B cell (primary cell): Measurements from ENCODE around the gene ZC3HAV1L. TPM values are rescaled to one million over a fixed set of nuclear protein-coding genes. Genes with fewer than 3 reads are reported as not detected.

Experiments
- ATAC-seq: fragments of 200-7000 bp; cut with Tn5 transposase; one replicate; pipeline ENCODE4 v1.10.0; 2021; ENCODE audit warnings: low read depth, mild to moderate bottlenecking, moderate number of reproducible peaks, moderate library complexity
- CTCF ChIA-PET: fragments of 350-600 bp; sonication (Branson Sonifier 250); formaldehyde crosslinking; loops from one replicate; lab custom pipeline; 2021; ENCODE audit warnings: antibody characterized with exemption, inconsistent platforms; lab: Charles Lee
- POLR2A ChIA-PET: fragments of 350-600 bp; sonication (Branson Sonifier 250); formaldehyde crosslinking; loops from one replicate; lab custom pipeline; 2021; ENCODE audit warnings: antibody characterized with exemption; lab: Charles Lee
- DNase-seq: peaks from one replicate; pipeline ENCODE4 v3.0.0; 2013
- H2AFZ ChIP-seq: 2 replicates; pipeline ENCODE4 v1.6.1; 2012; ENCODE audit warnings: mild to moderate bottlenecking, low read depth, low read length; ENCODE audit not compliant: insufficient read depth, poor library complexity, severe bottlenecking
- H3K27ac ChIP-seq, 2 donors: 1 replicate in 1 of 2; 2 replicates in 1 of 2; pipeline ENCODE4 v1.5.1; 2012 to 2013; ENCODE audit warnings: low read length in 2 of 2, mild to moderate bottlenecking in 2 of 2, moderate library complexity in 1 of 2
- H3K27me3 ChIP-seq, 4 experiments: fragments of 200-600 bp in 1 of 4; sonication (generic) in 1 of 4; replicated peaks in 1 of 4; 1 replicate in 2 of 4; 2 replicates in 2 of 4; pipeline versions ENCODE4 v1.6.1 to v1.7.0; 2013 to 2016; ENCODE audit warnings: low read length in 3 of 4, mild to moderate bottlenecking in 2 of 4, mixed read lengths in 1 of 4, moderate library complexity in 1 of 4; ENCODE audit not compliant: insufficient read depth in 4 of 4, control insufficient read depth in 3 of 4; ENCODE audit errors: control extremely low read depth in 1 of 4
- H3K36me3 ChIP-seq, 2 experiments: replicated peaks in 1 of 2; 1 replicate in 1 of 2; 2 replicates in 1 of 2; pipeline versions ENCODE4 v1.6.1 to v1.7.1; 2013; ENCODE audit warnings: low read length in 1 of 2; ENCODE audit not compliant: insufficient read depth in 2 of 2, control insufficient read depth in 1 of 2; ENCODE audit errors: control extremely low read depth in 1 of 2, extremely low read depth in 1 of 2
- H3K4me1 ChIP-seq, 2 donors: fragments of 200-600 bp in 1 of 2; sonication (generic) in 1 of 2; 1 replicate in 1 of 2; 2 replicates in 1 of 2; pipeline versions ENCODE4 v1.5.1 to v1.6.1; 2013 to 2017; ENCODE audit warnings: low read length in 2 of 2; ENCODE audit not compliant: control insufficient read depth in 2 of 2, insufficient read depth in 2 of 2
- H3K4me2 ChIP-seq: replicated peaks from 2 replicates; pipeline ENCODE3; 2012; ENCODE audit warnings: mild to moderate bottlenecking, low read depth, low read length; ENCODE audit not compliant: poor library complexity, severe bottlenecking
- H3K4me3 ChIP-seq, 5 experiments: fragments of 200-600 bp in 1 of 5; sonication (generic) in 1 of 5; 1 replicate in 3 of 5; 2 replicates in 2 of 5; pipeline versions ENCODE4 v1.5.1 to v1.7.0; 2011 to 2016; ENCODE audit warnings: low read length in 4 of 5, mild to moderate bottlenecking in 4 of 5, low read depth in 2 of 5, control low read depth in 1 of 5, moderate library complexity in 1 of 5; ENCODE audit not compliant: insufficient read depth in 1 of 5; ENCODE audit errors: control extremely low read depth in 1 of 5, extremely low read depth in 1 of 5
- H3K79me2 ChIP-seq: fragments of 200-600 bp; sonication (generic); one replicate; pipeline ENCODE4 v1.6.0; 2016; ENCODE audit warnings: low read length; ENCODE audit not compliant: control insufficient read depth, insufficient read depth
- H3K9ac ChIP-seq: fragments of 200-600 bp; sonication (generic); 2 replicates; pipeline ENCODE4 v1.6.1; 2017; ENCODE audit warnings: mild to moderate bottlenecking, low read length, moderate library complexity
- H3K9me3 ChIP-seq, 3 donors: one replicate each; pipeline versions ENCODE4 v1.6.1 to v1.7.1; 2013; ENCODE audit warnings: low read length in 2 of 3; ENCODE audit not compliant: control insufficient read depth in 2 of 3, insufficient read depth in 1 of 3; ENCODE audit errors: control extremely low read depth in 1 of 3
- H4K20me1 ChIP-seq: 2 replicates; pipeline ENCODE4 v1.6.0; 2012; ENCODE audit warnings: mild to moderate bottlenecking, low read length; ENCODE audit not compliant: insufficient read depth, control insufficient read depth, poor library complexity, severe bottlenecking
- H3K27ac Mint-ChIP-seq: one replicate; pipeline ENCODE4 v1.8.0; 2021; ENCODE audit warnings: mixed read lengths
- H3K27me3 Mint-ChIP-seq: one replicate; pipeline ENCODE4 v1.8.0; 2021; ENCODE audit warnings: mixed read lengths
- H3K4me1 Mint-ChIP-seq: one replicate; pipeline ENCODE4 v1.8.0; 2021; ENCODE audit warnings: mixed read lengths
- H3K4me3 Mint-ChIP-seq: one replicate; pipeline ENCODE4 v1.8.0; 2021; ENCODE audit warnings: mixed read lengths
- H3K9me3 Mint-ChIP-seq: one replicate; pipeline ENCODE4 v1.8.0; 2022; ENCODE audit warnings: mixed read lengths; ENCODE audit not compliant: insufficient read depth
- EZH2 ChIP-seq: IDR thresholded peaks from 2 replicates; pipeline ENCODE4 v1.6.1; 2012; ENCODE audit warnings: borderline replicate concordance, low read depth, mild to moderate bottlenecking, moderate library complexity, low read length; ENCODE audit not compliant: insufficient read depth, poor library complexity, severe bottlenecking
- WGBS: methylation state at CpG from one replicate; pipeline ENCODE4 v1.1.5; 2013; ENCODE audit warnings: missing lambda C conversion rate; ENCODE audit not compliant: insufficient coverage; 5-methylcytosine and 5-hydroxymethylcytosine counted together
- intact Hi-C: fragments of 100-400 bp; cut with micrococcal nuclease; formaldehyde crosslinking; loops from one replicate; pipeline ENCODE4 v1.10.0; 2022
- polyA plus RNA-seq: library from polyadenylated mRNA; depleted of rRNA; stranded (reverse); fragments of >200 nt; gene quantifications from 2 replicates; pipeline ENCODE4 v1.2.3, GENCODE V29; 2012
- total RNA-seq, 2 donors: library from RNA; stranded (reverse); fragments of 120-200 nt in 1 of 2; gene quantifications; 1 replicate in 1 of 2; 2 replicates in 1 of 2; pipeline versions ENCODE4 v1.2.3 to v1.2.4, GENCODE V29; 2013 to 2022
- TF ChIP-seq, protein P1 (sequence below): fragments of 200-600 bp; IDR thresholded peaks from one replicate; pipeline ENCODE4 v1.8.0; 2022; ENCODE audit warnings: antibody characterized with exemption, mild to moderate bottlenecking

The ZC3HAV1L gene
- total and polyA plus RNA-seq, 2 donors (not counting 1 experiment from before 2014, with no cell fraction given) = 0.82 to 1.8 TPM

DNA sequence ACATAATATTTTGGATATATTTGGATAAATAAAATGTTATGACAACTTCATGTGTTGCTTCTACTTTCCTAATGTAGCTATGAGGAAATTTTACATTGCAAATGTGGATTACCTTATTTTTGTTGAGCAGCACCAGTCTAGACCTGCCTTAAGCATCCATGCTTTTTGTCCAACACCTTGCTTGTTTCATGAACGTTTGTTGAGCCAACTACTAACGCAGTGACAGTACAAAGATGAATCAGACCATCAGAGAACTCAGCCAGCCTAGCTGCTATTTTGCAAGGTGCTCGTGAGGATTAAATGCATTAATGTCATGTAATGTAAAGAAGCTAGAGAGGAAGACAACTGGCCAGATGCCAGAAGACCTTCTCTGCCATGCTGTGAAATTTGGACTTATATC lies 1.1 kb upstream of the ZC3HAV1L start:
- no peak for DNase-seq
- H3K4me1 ChIP-seq = peaks cover 8 to 19% of the 10 kb centered on the region in 2 donors
- TF ChIP-seq EZH2 = no peak
- TF ChIP-seq, protein P1, sequence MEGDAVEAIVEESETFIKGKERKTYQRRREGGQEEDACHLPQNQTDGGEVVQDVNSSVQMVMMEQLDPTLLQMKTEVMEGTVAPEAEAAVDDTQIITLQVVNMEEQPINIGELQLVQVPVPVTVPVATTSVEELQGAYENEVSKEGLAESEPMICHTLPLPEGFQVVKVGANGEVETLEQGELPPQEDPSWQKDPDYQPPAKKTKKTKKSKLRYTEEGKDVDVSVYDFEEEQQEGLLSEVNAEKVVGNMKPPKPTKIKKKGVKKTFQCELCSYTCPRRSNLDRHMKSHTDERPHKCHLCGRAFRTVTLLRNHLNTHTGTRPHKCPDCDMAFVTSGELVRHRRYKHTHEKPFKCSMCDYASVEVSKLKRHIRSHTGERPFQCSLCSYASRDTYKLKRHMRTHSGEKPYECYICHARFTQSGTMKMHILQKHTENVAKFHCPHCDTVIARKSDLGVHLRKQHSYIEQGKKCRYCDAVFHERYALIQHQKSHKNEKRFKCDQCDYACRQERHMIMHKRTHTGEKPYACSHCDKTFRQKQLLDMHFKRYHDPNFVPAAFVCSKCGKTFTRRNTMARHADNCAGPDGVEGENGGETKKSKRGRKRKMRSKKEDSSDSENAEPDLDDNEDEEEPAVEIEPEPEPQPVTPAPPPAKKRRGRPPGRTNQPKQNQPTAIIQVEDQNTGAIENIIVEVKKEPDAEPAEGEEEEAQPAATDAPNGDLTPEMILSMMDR = no peak
- Mint-ChIP-seq H3K27ac (no peak overlapping the region), H3K27me3 (no peaks in the 10 kb centered on the region), H3K4me3 (peak overlapping the region; percentile 54), H3K4me1 (peaks cover 17% of the 10 kb centered on the region), H3K9me3 (no peaks in the 10 kb centered on the region)
- no peak overlapping the region for H3K4me3 ChIP-seq
- no peak for ATAC-seq
- no peak overlapping the region for H3K27ac ChIP-seq
- H3K9me3 ChIP-seq = no peaks in the 10 kb centered on the region
- ChIA-PET CTCF (interaction anchor here (1.1 to 1.8 kb wide), 2 partner anchors 18 to 20 kb away, joined by 4 to 6 read pairs; no protein-coding TSS in a partner anchor), POLR2A (no interaction called here)
- H2AFZ ChIP-seq = no peak overlapping the region
- no peaks in the 10 kb centered on the region for H3K79me2 ChIP-seq
- no peaks in the 10 kb centered on the region for H4K20me1 ChIP-seq
- H3K4me2 ChIP-seq = no peak overlapping the region
- H3K36me3 ChIP-seq = no peaks in the 10 kb centered on the region
- peaks cover 0 to 4% (median 0%) of the 10 kb centered on the region in 4 experiments for H3K27me3 ChIP-seq
- intact Hi-C loops = no loop called here
- H3K9ac ChIP-seq = no peak overlapping the region
- WGBS = 100% methylated on average over 3 of the region's 3 CpGs

DNA sequence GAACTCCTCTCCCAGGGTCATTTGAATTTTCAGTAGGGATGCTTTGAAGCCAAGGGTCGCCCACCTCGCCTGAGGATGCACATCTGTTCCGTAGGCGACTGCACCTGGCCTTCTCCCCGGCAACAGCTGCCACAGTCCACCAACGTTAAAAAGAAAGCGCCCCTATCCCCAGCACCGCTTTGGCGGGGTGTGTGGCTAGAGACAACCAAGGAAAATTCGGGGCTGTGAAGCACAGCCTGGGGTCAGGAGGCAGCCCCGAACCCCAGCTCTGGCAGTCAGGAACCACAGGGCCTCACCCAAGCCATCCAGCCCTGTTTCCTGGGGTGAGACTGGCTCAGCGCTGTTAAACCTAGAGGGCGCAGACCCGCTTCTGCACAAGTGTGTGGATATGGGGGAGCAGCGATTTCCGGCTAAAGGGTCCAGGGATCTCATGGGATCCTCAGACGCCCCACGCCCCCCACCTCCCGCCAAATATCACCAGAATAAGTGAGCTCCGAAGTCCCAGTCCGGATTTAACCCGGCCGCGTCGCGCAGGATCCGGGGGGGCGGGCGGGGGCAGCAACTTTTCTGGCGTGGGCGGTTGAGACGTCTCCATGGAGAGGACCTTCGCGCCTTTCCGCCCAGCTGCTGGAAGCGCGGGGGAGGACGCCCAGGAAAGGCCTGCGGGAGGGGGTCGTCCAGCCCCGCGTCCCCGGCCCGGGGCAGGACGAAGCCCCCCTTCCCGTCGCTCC lies 822 bp downstream of the ZC3HAV1L start:
- CTCF ChIA-PET = no interaction called here
- Histone ChIP-seq H3K27ac (no peak overlapping the region), H3K36me3 (no peaks in the 10 kb centered on the region), H3K27me3 (peaks cover 0 to 4% (median 0%) of the 10 kb centered on the region in 4 experiments), H3K4me2 (peak overlapping the region; percentile 93), H4K20me1 (no peaks in the 10 kb centered on the region), H2AFZ (peak overlapping the region; percentile 90), H3K4me3 (peak overlapping the region in 4 of 5 experiments; percentile 28 to 72 (median 62)), H3K9ac (peak overlapping the region; percentile 71), H3K9me3 (no peaks in the 10 kb centered on the region), H3K4me1 (peaks cover 8 to 10% of the 10 kb centered on the region in 2 donors), H3K79me2 (no peaks in the 10 kb centered on the region)
- POLR2A ChIA-PET = interaction anchor here (0.6 kb wide), 1 partner anchor 24 kb away, joined by 5 read pairs; no protein-coding TSS in a partner anchor
- no peaks in the 10 kb centered on the region for H3K9me3 Mint-ChIP-seq
- DNase-seq = no peak
- intact Hi-C loops = no loop called here
- H3K4me1 Mint-ChIP-seq = peaks cover 8% of the 10 kb centered on the region
- 7% methylated on average over 45 of the region's 47 CpGs for WGBS
- H3K27me3 Mint-ChIP-seq = no peaks in the 10 kb centered on the region
- TF ChIP-seq, protein P1 = no peak
- no peak for TF ChIP-seq EZH2
- peak; percentile 52 for ATAC-seq
- no peak overlapping the region for H3K27ac Mint-ChIP-seq
- peak overlapping the region; percentile 84 for H3K4me3 Mint-ChIP-seq
